Measurements from ENCODE around the gene BPI. TPM values are rescaled to one million over a fixed set of nuclear protein-coding genes. Genes with fewer than 3 reads are reported as not detected.

Gene BPI
- total and polyA plus RNA-seq, 2 donors (not counting 1 experiment from before 2014, with no cell fraction given), result not detected

GRCh38 chr20:38270869-38271605 is 32.9 kb upstream of the BPI start:
- no peaks in the 10 kb centered on the region for H3K79me2 ChIP-seq (ENCODE audit: control insufficient read depth, insufficient read depth, low read length)
- DNase-seq (ENCODE audit: low read depth in 2 of 2), result peak; percentile 99
- H3K27ac ChIP-seq (ENCODE audit: insufficient read depth, low read length), result peak overlapping the region; percentile 1
- H3K4me2 ChIP-seq (ENCODE audit: extremely low read depth, insufficient read depth, low read length), result peak overlapping the region; percentile 48
- no peak overlapping the region for H3K9ac ChIP-seq (ENCODE audit: insufficient read depth, low read length)
- H4K20me1 ChIP-seq (ENCODE audit: control insufficient read depth, extremely low read depth, insufficient read depth, low read length), result no peaks in the 10 kb centered on the region
- H3K9me3 ChIP-seq (ENCODE audit: control insufficient read depth, insufficient read depth, low read depth, low read length), result no peaks in the 10 kb centered on the region
- TF ChIP-seq CTCF (conservative IDR thresholded peaks at IDR 0.05 in 1 of 2, IDR thresholded peaks at IDR 0.05 in 1 of 2; ENCODE audit: low read depth in 1 of 2, low read length in 2 of 2) (no peak), EZH2 (IDR thresholded peaks at IDR 0.05; ENCODE audit: low read length, missing control alignments) (no peak)
- H3K4me3 ChIP-seq (replicated peaks in 1 of 4; ENCODE audit: control extremely low read depth in 1 of 4, insufficient read depth in 1 of 4, low read depth in 3 of 4, low read length in 4 of 4), result no peak overlapping the region
- no peaks in the 10 kb centered on the region for H3K27me3 ChIP-seq (ENCODE audit: control insufficient read depth, insufficient read depth, low read length)
- no peaks in the 10 kb centered on the region for H3K36me3 ChIP-seq (ENCODE audit: control insufficient read depth, insufficient read depth, low read length)
- H2AFZ ChIP-seq (ENCODE audit: low read length), result peak overlapping the region; percentile 21
- H3K4me1 ChIP-seq (ENCODE audit: control insufficient read depth, extremely low read depth, insufficient read depth, low read length), result peaks cover 31% of the 10 kb centered on the region

GRCh38 chr20:38271608-38272120 is 32.3 kb upstream of the BPI start:
- H3K9ac ChIP-seq (ENCODE audit: insufficient read depth, low read length), result no peak overlapping the region
- H3K4me1 ChIP-seq (ENCODE audit: control insufficient read depth, extremely low read depth, insufficient read depth, low read length), result peaks cover 32% of the 10 kb centered on the region
- no peak overlapping the region for H3K4me3 ChIP-seq (replicated peaks in 1 of 4; ENCODE audit: control extremely low read depth in 1 of 4, insufficient read depth in 1 of 4, low read depth in 3 of 4, low read length in 4 of 4)
- TF ChIP-seq EZH2 (IDR thresholded peaks at IDR 0.05; ENCODE audit: low read length, missing control alignments) (no peak), CTCF (conservative IDR thresholded peaks at IDR 0.05 in 1 of 2, IDR thresholded peaks at IDR 0.05 in 1 of 2; ENCODE audit: low read depth in 1 of 2, low read length in 2 of 2) (no peak)
- H3K4me2 ChIP-seq (ENCODE audit: extremely low read depth, insufficient read depth, low read length), result no peak overlapping the region
- DNase-seq (ENCODE audit: low read depth in 2 of 2), result no peak
- no peaks in the 10 kb centered on the region for H4K20me1 ChIP-seq (ENCODE audit: control insufficient read depth, extremely low read depth, insufficient read depth, low read length)
- H3K27me3 ChIP-seq (ENCODE audit: control insufficient read depth, insufficient read depth, low read length), result no peaks in the 10 kb centered on the region
- peak overlapping the region; percentile 74 for H3K27ac ChIP-seq (ENCODE audit: insufficient read depth, low read length)
- no peak overlapping the region for H2AFZ ChIP-seq (ENCODE audit: low read length)
- H3K36me3 ChIP-seq (ENCODE audit: control insufficient read depth, insufficient read depth, low read length), result no peaks in the 10 kb centered on the region
- no peaks in the 10 kb centered on the region for H3K79me2 ChIP-seq (ENCODE audit: control insufficient read depth, insufficient read depth, low read length)
- H3K9me3 ChIP-seq (ENCODE audit: control insufficient read depth, insufficient read depth, low read depth, low read length), result no peaks in the 10 kb centered on the region

- Histone ChIP-seq H3K27ac (ENCODE audit: insufficient read depth, low read length) (peak overlapping the region; percentile 74), H2AFZ (ENCODE audit: low read length) (no peak overlapping the region), H3K4me1 (ENCODE audit: control insufficient read depth, extremely low read depth, insufficient read depth, low read length) (peaks cover 33% of the 10 kb centered on the region), H3K9ac (ENCODE audit: insufficient read depth, low read length) (no peak overlapping the region), H3K79me2 (ENCODE audit: control insufficient read depth, insufficient read depth, low read length) (no peaks in the 10 kb centered on the region), H3K4me2 (ENCODE audit: extremely low read depth, insufficient read depth, low read length) (peak overlapping the region; percentile 27), H3K36me3 (ENCODE audit: control insufficient read depth, insufficient read depth, low read length) (no peaks in the 10 kb centered on the region), H4K20me1 (ENCODE audit: control insufficient read depth, extremely low read depth, insufficient read depth, low read length) (no peaks in the 10 kb centered on the region), H3K27me3 (ENCODE audit: control insufficient read depth, insufficient read depth, low read length) (no peaks in the 10 kb centered on the region), H3K4me3 (replicated peaks in 1 of 4; ENCODE audit: control extremely low read depth in 1 of 4, insufficient read depth in 1 of 4, low read depth in 3 of 4, low read length in 4 of 4) (no peak overlapping the region), H3K9me3 (ENCODE audit: control insufficient read depth, insufficient read depth, low read depth, low read length) (no peaks in the 10 kb centered on the region)
- TF ChIP-seq EZH2 (IDR thresholded peaks at IDR 0.05; ENCODE audit: low read length, missing control alignments), result no peak
- TF ChIP-seq CTCF (conservative IDR thresholded peaks at IDR 0.05 in 1 of 2, IDR thresholded peaks at IDR 0.05 in 1 of 2; ENCODE audit: low read depth in 1 of 2, low read length in 2 of 2), result no peak
- DNase-seq (ENCODE audit: low read depth in 2 of 2), result peak; percentile 25 to 85
These were observed 31.6 kb upstream of the BPI start for GRCh38 chr20:38272398-38272797.

All from fibroblast of lung (primary cell).